HEK293 (cell line): ENCODE results near the gene FSD2.

Experiments used
- CTCF ChIP-seq: fragments of 450-650 bp; formaldehyde crosslinking; IDR thresholded peaks from 2 replicates; pipeline ENCODE4 v1.5.1; 2016; ENCODE audit warnings: missing biosample characterization, missing genetic modification characterization
- PRDM10 ChIP-seq: fragments of 450-650 bp; formaldehyde crosslinking; IDR thresholded peaks from 2 replicates; pipeline ENCODE4 v1.5.1; 2016; ENCODE audit warnings: missing biosample characterization, missing genetic modification characterization
- TRIM28 ChIP-seq: IDR thresholded peaks from 2 replicates; pipeline ENCODE4 v1.6.1; 2011; ENCODE audit warnings: low read length, control low read depth, borderline replicate concordance
- TSHZ1 ChIP-seq: fragments of 450-650 bp; formaldehyde crosslinking; IDR thresholded peaks from 2 replicates; pipeline ENCODE4 v1.5.1; 2016; ENCODE audit warnings: missing biosample characterization, missing genetic modification characterization, borderline replicate concordance
- ZBTB1 ChIP-seq: fragments of 450-650 bp; formaldehyde crosslinking; IDR thresholded peaks from 2 replicates; pipeline ENCODE4 v1.5.1; 2016; ENCODE audit warnings: missing biosample characterization, missing genetic modification characterization
- ZBTB17 ChIP-seq: fragments of 450-650 bp; formaldehyde crosslinking; IDR thresholded peaks from 2 replicates; pipeline ENCODE4 v1.5.1; 2016; ENCODE audit warnings: missing biosample characterization, missing genetic modification characterization
- ZBTB48 ChIP-seq: fragments of 450-650 bp; formaldehyde crosslinking; IDR thresholded peaks from 2 replicates; pipeline ENCODE4 v1.5.1; 2016; ENCODE audit warnings: missing biosample characterization, missing genetic modification characterization
- ZFP41 ChIP-seq: fragments of 450-650 bp; formaldehyde crosslinking; IDR thresholded peaks from 2 replicates; pipeline ENCODE4 v1.5.1; 2016; ENCODE audit warnings: missing biosample characterization, missing genetic modification characterization, borderline replicate concordance
- ZNF16 ChIP-seq: fragments of 450-650 bp; formaldehyde crosslinking; IDR thresholded peaks from 2 replicates; pipeline ENCODE4 v1.5.1; 2016; ENCODE audit warnings: low read depth, missing biosample characterization, missing genetic modification characterization
- ZNF302 ChIP-seq: fragments of 450-650 bp; formaldehyde crosslinking; IDR thresholded peaks from 2 replicates; pipeline ENCODE4 v1.5.1; 2016; ENCODE audit warnings: missing biosample characterization, missing genetic modification characterization, low read depth
- ZNF391 ChIP-seq: fragments of 450-650 bp; formaldehyde crosslinking; IDR thresholded peaks from 2 replicates; pipeline ENCODE4 v1.5.1; 2016; ENCODE audit warnings: low read depth, missing biosample characterization, missing genetic modification characterization, borderline replicate concordance
- ZNF394 ChIP-seq: fragments of 450-650 bp; formaldehyde crosslinking; IDR thresholded peaks from 2 replicates; pipeline ENCODE4 v1.5.1; 2016; ENCODE audit warnings: missing biosample characterization, missing genetic modification characterization, mild to moderate bottlenecking, moderate library complexity, borderline replicate concordance
- ZNF501 ChIP-seq: fragments of 450-650 bp; formaldehyde crosslinking; IDR thresholded peaks from 2 replicates; pipeline ENCODE4 v1.5.1; 2016; ENCODE audit warnings: missing biosample characterization, missing genetic modification characterization
- ZNF510 ChIP-seq: fragments of 450-650 bp; formaldehyde crosslinking; IDR thresholded peaks from 2 replicates; pipeline ENCODE4 v1.5.1; 2018; ENCODE audit warnings: mild to moderate bottlenecking, missing genetic modification characterization, missing biosample characterization; ENCODE audit not compliant: insufficient replicate concordance
- ZNF530 ChIP-seq: fragments of 450-650 bp; formaldehyde crosslinking; IDR thresholded peaks from 2 replicates; pipeline ENCODE4 v1.5.1; 2016; ENCODE audit warnings: low read depth, missing biosample characterization, missing genetic modification characterization
- ZNF585B ChIP-seq: fragments of 450-650 bp; formaldehyde crosslinking; IDR thresholded peaks from 2 replicates; pipeline ENCODE4 v1.5.1; 2016; ENCODE audit warnings: missing biosample characterization, missing genetic modification characterization
- ZNF610 ChIP-seq: fragments of 450-650 bp; formaldehyde crosslinking; IDR thresholded peaks from 2 replicates; pipeline ENCODE4 v1.5.1; 2016; ENCODE audit warnings: missing biosample characterization, missing genetic modification characterization, borderline replicate concordance
- ZNF654 ChIP-seq: fragments of 450-650 bp; formaldehyde crosslinking; IDR thresholded peaks from 2 replicates; pipeline ENCODE4 v1.5.1; 2016; ENCODE audit warnings: low read depth, missing biosample characterization, missing genetic modification characterization
- TF ChIP-seq, protein P1 (sequence below): fragments of 450-650 bp; formaldehyde crosslinking; IDR thresholded peaks from 2 replicates; pipeline ENCODE4 v1.5.1; 2016; ENCODE audit warnings: missing biosample characterization, missing genetic modification characterization
- TF ChIP-seq, protein P2 (sequence below): fragments of 450-650 bp; formaldehyde crosslinking; IDR thresholded peaks from 2 replicates; pipeline ENCODE4 v1.5.0; 2017; ENCODE audit warnings: missing biosample characterization, missing genetic modification characterization, borderline replicate concordance
- TF ChIP-seq, protein P3 (sequence below): fragments of 450-650 bp; formaldehyde crosslinking; IDR thresholded peaks from 2 replicates; pipeline ENCODE4 v1.5.1; 2016; ENCODE audit warnings: missing biosample characterization, missing genetic modification characterization
- TF ChIP-seq, protein P4 (sequence below): fragments of 450-650 bp; formaldehyde crosslinking; IDR thresholded peaks from 2 replicates; pipeline ENCODE4 v1.5.1; 2017; ENCODE audit warnings: missing biosample characterization, missing genetic modification characterization

FSD2 gene

GRCh38 chr15:82809308-82810060 is 3.6 kb upstream of the FSD2 start, which contains the start of gene WHAMM (continued):
- TF ChIP-seq ZNF394 (tag by site-specific recombination) (no peak), ZNF530 (tag by site-specific recombination) (no peak), PRDM10 (tag by site-specific recombination) (peak; percentile 57; the same call in 1 of the 2 replicates), ZNF16 (tag by site-specific recombination) (no peak), ZNF610 (tag by site-specific recombination) (no peak), ZNF585B (tag by site-specific recombination) (no peak), ZNF391 (tag by site-specific recombination) (0 out of 2 replicates have a peak, but pooled peaks have one; percentile 34), ZBTB48 (peak; percentile 91), TRIM28 (no peak; the same call in 1 of the 2 replicates), ZNF501 (tag by site-specific recombination) (peak; percentile 52; the same call in 1 of the 2 replicates), ZNF510 (no peak), TSHZ1 (tag by site-specific recombination) (no peak), ZNF302 (no peak), ZNF654 (no peak), ZFP41 (no peak), ZBTB17 (tag by site-specific recombination) (peak; percentile 58; the same call in 1 of the 2 replicates), ZBTB1 (tag by site-specific recombination) (no peak), CTCF (tag by site-specific recombination) (0 out of 2 replicates have a peak, but pooled peaks have one; percentile 7)
- TF ChIP-seq, protein P1, sequence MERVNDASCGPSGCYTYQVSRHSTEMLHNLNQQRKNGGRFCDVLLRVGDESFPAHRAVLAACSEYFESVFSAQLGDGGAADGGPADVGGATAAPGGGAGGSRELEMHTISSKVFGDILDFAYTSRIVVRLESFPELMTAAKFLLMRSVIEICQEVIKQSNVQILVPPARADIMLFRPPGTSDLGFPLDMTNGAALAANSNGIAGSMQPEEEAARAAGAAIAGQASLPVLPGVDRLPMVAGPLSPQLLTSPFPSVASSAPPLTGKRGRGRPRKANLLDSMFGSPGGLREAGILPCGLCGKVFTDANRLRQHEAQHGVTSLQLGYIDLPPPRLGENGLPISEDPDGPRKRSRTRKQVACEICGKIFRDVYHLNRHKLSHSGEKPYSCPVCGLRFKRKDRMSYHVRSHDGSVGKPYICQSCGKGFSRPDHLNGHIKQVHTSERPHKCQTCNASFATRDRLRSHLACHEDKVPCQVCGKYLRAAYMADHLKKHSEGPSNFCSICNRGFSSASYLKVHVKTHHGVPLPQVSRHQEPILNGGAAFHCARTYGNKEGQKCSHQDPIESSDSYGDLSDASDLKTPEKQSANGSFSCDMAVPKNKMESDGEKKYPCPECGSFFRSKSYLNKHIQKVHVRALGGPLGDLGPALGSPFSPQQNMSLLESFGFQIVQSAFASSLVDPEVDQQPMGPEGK (tag by site-specific recombination) = peak; percentile 91
- TF ChIP-seq, protein P2, sequence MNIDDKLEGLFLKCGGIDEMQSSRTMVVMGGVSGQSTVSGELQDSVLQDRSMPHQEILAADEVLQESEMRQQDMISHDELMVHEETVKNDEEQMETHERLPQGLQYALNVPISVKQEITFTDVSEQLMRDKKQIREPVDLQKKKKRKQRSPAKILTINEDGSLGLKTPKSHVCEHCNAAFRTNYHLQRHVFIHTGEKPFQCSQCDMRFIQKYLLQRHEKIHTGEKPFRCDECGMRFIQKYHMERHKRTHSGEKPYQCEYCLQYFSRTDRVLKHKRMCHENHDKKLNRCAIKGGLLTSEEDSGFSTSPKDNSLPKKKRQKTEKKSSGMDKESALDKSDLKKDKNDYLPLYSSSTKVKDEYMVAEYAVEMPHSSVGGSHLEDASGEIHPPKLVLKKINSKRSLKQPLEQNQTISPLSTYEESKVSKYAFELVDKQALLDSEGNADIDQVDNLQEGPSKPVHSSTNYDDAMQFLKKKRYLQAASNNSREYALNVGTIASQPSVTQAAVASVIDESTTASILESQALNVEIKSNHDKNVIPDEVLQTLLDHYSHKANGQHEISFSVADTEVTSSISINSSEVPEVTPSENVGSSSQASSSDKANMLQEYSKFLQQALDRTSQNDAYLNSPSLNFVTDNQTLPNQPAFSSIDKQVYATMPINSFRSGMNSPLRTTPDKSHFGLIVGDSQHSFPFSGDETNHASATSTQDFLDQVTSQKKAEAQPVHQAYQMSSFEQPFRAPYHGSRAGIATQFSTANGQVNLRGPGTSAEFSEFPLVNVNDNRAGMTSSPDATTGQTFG (tag by site-specific recombination) = no peak
- TF ChIP-seq, protein P3, sequence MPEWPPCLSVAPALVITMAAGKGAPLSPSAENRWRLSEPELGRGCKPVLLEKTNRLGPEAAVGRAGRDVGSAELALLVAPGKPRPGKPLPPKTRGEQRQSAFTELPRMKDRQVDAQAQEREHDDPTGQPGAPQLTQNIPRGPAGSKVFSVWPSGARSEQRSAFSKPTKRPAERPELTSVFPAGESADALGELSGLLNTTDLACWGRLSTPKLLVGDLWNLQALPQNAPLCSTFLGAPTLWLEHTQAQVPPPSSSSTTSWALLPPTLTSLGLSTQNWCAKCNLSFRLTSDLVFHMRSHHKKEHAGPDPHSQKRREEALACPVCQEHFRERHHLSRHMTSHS = no peak
- TF ChIP-seq, protein P4, sequence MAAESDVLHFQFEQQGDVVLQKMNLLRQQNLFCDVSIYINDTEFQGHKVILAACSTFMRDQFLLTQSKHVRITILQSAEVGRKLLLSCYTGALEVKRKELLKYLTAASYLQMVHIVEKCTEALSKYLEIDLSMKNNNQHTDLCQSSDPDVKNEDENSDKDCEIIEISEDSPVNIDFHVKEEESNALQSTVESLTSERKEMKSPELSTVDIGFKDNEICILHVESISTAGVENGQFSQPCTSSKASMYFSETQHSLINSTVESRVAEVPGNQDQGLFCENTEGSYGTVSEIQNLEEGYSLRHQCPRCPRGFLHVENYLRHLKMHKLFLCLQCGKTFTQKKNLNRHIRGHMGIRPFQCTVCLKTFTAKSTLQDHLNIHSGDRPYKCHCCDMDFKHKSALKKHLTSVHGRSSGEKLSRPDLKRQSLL (tag by site-specific recombination) = no peak
